ENCODE results near the gene PLAGL1. TPM values are rescaled to one million over a fixed set of nuclear protein-coding genes. Genes with fewer than 3 reads are reported as not detected.
"Not testable (repeated sequence)": the region's sequence is repeated elsewhere in the genome, so short reads cannot be mapped to it uniquely, and the experiment has no call there.

Gene PLAGL1
- polyA plus RNA-seq, 3 donors from 2014 or later, result 2.4 to 2.9 TPM; not detected in 1

GRCh38 chr6:143934867-143935266, 73.2 kb downstream of the PLAGL1 start:
- H3K4me1 Mint-ChIP-seq, result peaks cover 0 to 2% of the 10 kb centered on the region in 2 donors
- no peak for DNase-seq
- peaks cover 0 to 12% (median 4%) of the 10 kb centered on the region in 6 donors for H3K9me3 Mint-ChIP-seq
- H3K27ac Mint-ChIP-seq, result no peak overlapping the region
- no peak overlapping the region for H3K4me3 Mint-ChIP-seq
- peaks cover 0 to 2% (median 1%) of the 10 kb centered on the region in 3 donors for H3K27me3 Mint-ChIP-seq (ENCODE audit: low read depth in 3 of 3)
- H3K36me3 Mint-ChIP-seq, result peaks cover 0 to 5% (median 3%) of the 10 kb centered on the region in 3 donors

- Mint-ChIP-seq H3K27ac (no peak overlapping the region), H3K9me3 (peaks cover 0 to 12% (median 4%) of the 10 kb centered on the region in 6 donors), H3K4me3 (no peak overlapping the region), H3K36me3 (peaks cover 0 to 5% (median 5%) of the 10 kb centered on the region in 3 donors), H3K4me1 (no peaks in the 10 kb centered on the region), H3K27me3 (ENCODE audit: low read depth in 3 of 3) (peaks cover 0 to 2% (median 2%) of the 10 kb centered on the region in 3 donors)
- DNase-seq, result no peak
Measured at GRCh38 chr6:143934331-143934730, 73.7 kb downstream of the PLAGL1 start.

- Mint-ChIP-seq H3K36me3 (peaks cover 0 to 10% (median 8%) of the 10 kb centered on the region in 3 donors), H3K27ac (no peak overlapping the region), H3K27me3 (ENCODE audit: low read depth in 3 of 3) (peaks cover 0 to 4% (median 0%) of the 10 kb centered on the region in 3 donors), H3K4me1 (no peaks in the 10 kb centered on the region), H3K9me3 (peaks cover 0 to 15% (median 4%) of the 10 kb centered on the region in 6 donors), H3K4me3 (no peak overlapping the region)
- DNase-seq, result no peak
Measured at GRCh38 chr6:143929975-143930374, 78.1 kb downstream of the PLAGL1 start.

- peaks cover 0 to 15% (median 4%) of the 10 kb centered on the region in 6 donors for H3K9me3 Mint-ChIP-seq
- H3K4me3 Mint-ChIP-seq, result no peak overlapping the region
- H3K27me3 Mint-ChIP-seq (ENCODE audit: low read depth in 3 of 3), result peaks cover 0 to 4% (median 1%) of the 10 kb centered on the region in 3 donors
- no peak overlapping the region for H3K27ac Mint-ChIP-seq
- H3K36me3 Mint-ChIP-seq, result peaks cover 0 to 10% (median 8%) of the 10 kb centered on the region in 3 donors
- DNase-seq, result no peak
- H3K4me1 Mint-ChIP-seq, result no peaks in the 10 kb centered on the region
Measured at GRCh38 chr6:143928853-143929252, 79.2 kb downstream of the PLAGL1 start.

- not testable (repeated sequence) for H3K27ac Mint-ChIP-seq; H3K27me3 Mint-ChIP-seq (ENCODE audit: low read depth in 3 of 3); H3K4me3 Mint-ChIP-seq; DNase-seq; H3K4me1 Mint-ChIP-seq
- peaks cover 12 to 24% (median 16%) of the 10 kb centered on the region in 6 donors for H3K9me3 Mint-ChIP-seq
- H3K36me3 Mint-ChIP-seq, result peaks cover 19 to 41% (median 19%) of the 10 kb centered on the region in 3 donors
Measured at GRCh38 chr6:143917026-143917425, 91.0 kb downstream of the PLAGL1 start.

GRCh38 chr6:143912671-143913070, 95.4 kb downstream of the PLAGL1 start:
- H3K36me3 Mint-ChIP-seq, result peaks cover 14 to 36% (median 22%) of the 10 kb centered on the region in 3 donors
- H3K4me1 Mint-ChIP-seq, result no peaks in the 10 kb centered on the region
- no peak for DNase-seq
- no peak overlapping the region for H3K4me3 Mint-ChIP-seq
- H3K27me3 Mint-ChIP-seq (ENCODE audit: low read depth in 3 of 3), result peaks cover 4 to 9% (median 7%) of the 10 kb centered on the region in 3 donors
- no peak overlapping the region for H3K27ac Mint-ChIP-seq
- peaks cover 8 to 27% (median 20%) of the 10 kb centered on the region in 6 donors for H3K9me3 Mint-ChIP-seq

GRCh38 chr6:143911028-143911427, 97.0 kb downstream of the PLAGL1 start:
- no peak for DNase-seq
- no peak overlapping the region for H3K27ac Mint-ChIP-seq
- H3K27me3 Mint-ChIP-seq (ENCODE audit: low read depth in 3 of 3), result peaks cover 4 to 9% (median 4%) of the 10 kb centered on the region in 3 donors
- no peaks in the 10 kb centered on the region for H3K4me1 Mint-ChIP-seq
- no peak overlapping the region for H3K4me3 Mint-ChIP-seq
- H3K36me3 Mint-ChIP-seq, result peaks cover 10 to 31% (median 22%) of the 10 kb centered on the region in 3 donors
- peaks cover 8 to 23% (median 20%) of the 10 kb centered on the region in 6 donors for H3K9me3 Mint-ChIP-seq

GRCh38 chr6:143902827-143903226, 105.2 kb downstream of the PLAGL1 start:
- no peak overlapping the region for H3K4me3 Mint-ChIP-seq
- no peaks in the 10 kb centered on the region for H3K9me3 Mint-ChIP-seq
- peaks cover 0 to 18% (median 7%) of the 10 kb centered on the region in 3 donors for H3K36me3 Mint-ChIP-seq
- H3K4me1 Mint-ChIP-seq, result no peaks in the 10 kb centered on the region
- no peak overlapping the region for H3K27ac Mint-ChIP-seq
- DNase-seq, result no peak
- H3K27me3 Mint-ChIP-seq (ENCODE audit: low read depth in 3 of 3), result peaks cover 0 to 2% (median 0%) of the 10 kb centered on the region in 3 donors

GRCh38 chr6:143901885-143902750, 105.9 kb downstream of the PLAGL1 start:
- Mint-ChIP-seq H3K27ac (no peak overlapping the region), H3K27me3 (ENCODE audit: low read depth in 3 of 3) (peaks cover 0 to 2% (median 0%) of the 10 kb centered on the region in 3 donors), H3K4me3 (no peak overlapping the region), H3K4me1 (no peaks in the 10 kb centered on the region), H3K36me3 (peaks cover 0 to 18% (median 7%) of the 10 kb centered on the region in 3 donors), H3K9me3 (no peaks in the 10 kb centered on the region)
- no peak for DNase-seq

- Mint-ChIP-seq H3K4me1 (no peaks in the 10 kb centered on the region), H3K9me3 (no peaks in the 10 kb centered on the region), H3K36me3 (peaks cover 0 to 18% (median 7%) of the 10 kb centered on the region in 3 donors), H3K4me3 (no peak overlapping the region), H3K27me3 (ENCODE audit: low read depth in 3 of 3) (peaks cover 0 to 2% (median 0%) of the 10 kb centered on the region in 3 donors), H3K27ac (no peak overlapping the region)
- DNase-seq, result no peak
Measured at GRCh38 chr6:143900358-143900757, 107.7 kb downstream of the PLAGL1 start.

GRCh38 chr6:143896126-143896860, 111.8 kb downstream of the PLAGL1 start:
- Mint-ChIP-seq H3K4me1 (no peaks in the 10 kb centered on the region), H3K27ac (no peak overlapping the region), H3K27me3 (ENCODE audit: low read depth in 3 of 3) (peaks cover 0 to 2% (median 0%) of the 10 kb centered on the region in 3 donors), H3K4me3 (no peak overlapping the region), H3K9me3 (no peaks in the 10 kb centered on the region), H3K36me3 (peaks cover 0 to 14% (median 7%) of the 10 kb centered on the region in 3 donors)
- no peak for DNase-seq

GRCh38 chr6:143894655-143895054, 113.4 kb downstream of the PLAGL1 start:
- DNase-seq, result no peak
- H3K4me1 Mint-ChIP-seq, result no peaks in the 10 kb centered on the region
- no peak overlapping the region for H3K27ac Mint-ChIP-seq
- H3K9me3 Mint-ChIP-seq, result no peaks in the 10 kb centered on the region
- H3K27me3 Mint-ChIP-seq (ENCODE audit: low read depth in 3 of 3), result peaks cover 0 to 3% (median 2%) of the 10 kb centered on the region in 3 donors
- peaks cover 0 to 7% (median 3%) of the 10 kb centered on the region in 3 donors for H3K36me3 Mint-ChIP-seq
- H3K4me3 Mint-ChIP-seq, result no peak overlapping the region
